A673 (cell line): Measurements from ENCODE around the gene PTGFRN. TPM values are rescaled to one million over a fixed set of nuclear protein-coding genes. Genes with fewer than 3 reads are reported as not detected.

Source experiments
- BruUV-seq: library from RNA; stranded (reverse); fragments of 400-500 nt; replicated peaks from 2 replicates; lab custom pipeline; 2021; lab: Mats Ljungman, UMichigan
- CTCF ChIA-PET: fragments of 300-600 bp; sonication (Branson Sonifier 250); formaldehyde crosslinking; loops from one replicate; lab custom pipeline; 2022; ENCODE audit warnings: antibody characterized with exemption; lab: Charles Lee
- POLR2A ChIA-PET: fragments of 300-600 bp; sonication (Branson Sonifier 250); formaldehyde crosslinking; loops from one replicate; lab custom pipeline; 2022; ENCODE audit warnings: antibody characterized with exemption; ENCODE audit not compliant: low non-redundant PET; lab: Charles Lee
- DNase-seq: peaks from one replicate; pipeline ENCODE4 v3.0.0-alpha.2; 2015; ENCODE audit warnings: low spot score
- H3K27ac ChIP-seq: fragments of 200-600 bp; sonication (generic); 2 replicates; pipeline ENCODE4 v1.5.1; 2016; ENCODE audit warnings: mixed run types, low read depth, mild to moderate bottlenecking, mixed read lengths, antibody characterized with exemption, low read length; ENCODE audit not compliant: poor library complexity, severe bottlenecking
- H3K27me3 ChIP-seq: fragments of 200-600 bp; sonication (generic); replicated peaks from 2 replicates; pipeline ENCODE4 v1.6.1; 2017; ENCODE audit warnings: mixed run types, low read depth, mild to moderate bottlenecking, mixed read lengths, antibody characterized with exemption, low read length; ENCODE audit not compliant: insufficient read depth, poor library complexity
- H3K36me3 ChIP-seq: fragments of 200-600 bp; sonication (generic); 2 replicates; pipeline ENCODE4 v1.6.1; 2016; ENCODE audit warnings: mixed run types, mild to moderate bottlenecking, mixed read lengths, antibody characterized with exemption, low read length; ENCODE audit not compliant: insufficient read depth, poor library complexity, severe bottlenecking
- H3K4me1 ChIP-seq: fragments of 200-600 bp; sonication (generic); 2 replicates; pipeline ENCODE4 v1.6.1; 2017; ENCODE audit warnings: mixed run types, mild to moderate bottlenecking, mixed read lengths, antibody characterized with exemption, low read length; ENCODE audit not compliant: insufficient read depth, poor library complexity, severe bottlenecking
- H3K4me3 ChIP-seq: fragments of 200-600 bp; sonication (generic); 2 replicates; pipeline ENCODE4 v1.5.1; 2016; ENCODE audit warnings: low read depth, mixed run types, mild to moderate bottlenecking, mixed read lengths, low read length; ENCODE audit not compliant: poor library complexity, severe bottlenecking
- H3K9me3 ChIP-seq: fragments of 200-600 bp; sonication (generic); 2 replicates; pipeline ENCODE4 v1.6.1; 2016; ENCODE audit warnings: mixed run types, low read depth, mild to moderate bottlenecking, mixed read lengths, antibody characterized with exemption, low read length; ENCODE audit not compliant: poor library complexity, severe bottlenecking
- EZH2 ChIP-seq: fragments of 200-600 bp; sonication (generic); IDR thresholded peaks from 2 replicates; pipeline ENCODE4 v1.6.1; 2017; ENCODE audit warnings: borderline replicate concordance, low read depth, mild to moderate bottlenecking, mixed read lengths, antibody characterized with exemption, low read length; ENCODE audit not compliant: poor library complexity, severe bottlenecking
- intact Hi-C: fragments of 100-400 bp; cut with micrococcal nuclease; formaldehyde crosslinking; loops from one replicate; pipeline ENCODE4 v1.10.0; 2022; ENCODE audit not compliant: unreplicated experiment
- total RNA-seq: library from RNA; stranded (reverse); gene quantifications from 2 replicates; pipeline ENCODE4 v1.2.3, GENCODE V29; 2021
- TF ChIP-seq, protein P1 (sequence below): fragments of 300-800, 200-600 bp; sonication (generic); conservative IDR thresholded peaks from 2 replicates; pipeline ENCODE4 v1.5.1; 2017; ENCODE audit warnings: low read depth, mild to moderate bottlenecking, antibody characterized with exemption, low read length, moderate library complexity, mixed read lengths

The PTGFRN gene
- total RNA-seq, 1 experiment from 2014 or later: 29.5 TPM

DNA sequence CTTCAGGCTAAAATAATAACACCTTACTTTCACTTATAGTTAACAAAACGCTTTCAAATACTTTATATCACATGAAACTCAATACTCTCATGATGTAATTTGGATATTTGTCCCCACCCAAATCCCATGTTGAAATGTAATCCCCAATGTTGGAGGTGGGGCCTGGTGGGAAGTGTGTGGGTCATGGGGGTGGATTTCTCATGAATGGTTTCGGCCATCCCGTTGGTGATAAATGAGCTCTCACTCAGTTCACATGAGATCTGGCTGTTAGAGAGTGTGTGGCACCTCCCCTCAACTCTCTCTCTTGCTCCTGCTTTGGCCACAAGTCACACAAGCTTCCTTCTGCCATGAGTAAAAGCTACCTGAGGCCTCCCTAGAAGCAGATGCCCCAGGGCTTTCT lies 22.5 kb upstream of the PTGFRN start:
- H3K9me3 ChIP-seq: no peaks in the 10 kb centered on the region
- H3K27me3 ChIP-seq: no peaks in the 10 kb centered on the region
- H3K27ac ChIP-seq: no peak overlapping the region
- TF ChIP-seq, protein P1, sequence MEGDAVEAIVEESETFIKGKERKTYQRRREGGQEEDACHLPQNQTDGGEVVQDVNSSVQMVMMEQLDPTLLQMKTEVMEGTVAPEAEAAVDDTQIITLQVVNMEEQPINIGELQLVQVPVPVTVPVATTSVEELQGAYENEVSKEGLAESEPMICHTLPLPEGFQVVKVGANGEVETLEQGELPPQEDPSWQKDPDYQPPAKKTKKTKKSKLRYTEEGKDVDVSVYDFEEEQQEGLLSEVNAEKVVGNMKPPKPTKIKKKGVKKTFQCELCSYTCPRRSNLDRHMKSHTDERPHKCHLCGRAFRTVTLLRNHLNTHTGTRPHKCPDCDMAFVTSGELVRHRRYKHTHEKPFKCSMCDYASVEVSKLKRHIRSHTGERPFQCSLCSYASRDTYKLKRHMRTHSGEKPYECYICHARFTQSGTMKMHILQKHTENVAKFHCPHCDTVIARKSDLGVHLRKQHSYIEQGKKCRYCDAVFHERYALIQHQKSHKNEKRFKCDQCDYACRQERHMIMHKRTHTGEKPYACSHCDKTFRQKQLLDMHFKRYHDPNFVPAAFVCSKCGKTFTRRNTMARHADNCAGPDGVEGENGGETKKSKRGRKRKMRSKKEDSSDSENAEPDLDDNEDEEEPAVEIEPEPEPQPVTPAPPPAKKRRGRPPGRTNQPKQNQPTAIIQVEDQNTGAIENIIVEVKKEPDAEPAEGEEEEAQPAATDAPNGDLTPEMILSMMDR: no peak
- TF ChIP-seq EZH2: no peak
- H3K4me1 ChIP-seq: peaks cover 7% of the 10 kb centered on the region
- intact Hi-C loops: no loop called here
- H3K36me3 ChIP-seq: no peaks in the 10 kb centered on the region
- no peak for DNase-seq
- ChIA-PET CTCF (no interaction called here), POLR2A (no interaction called here)
- no TSS peak for BruUV-seq
- H3K4me3 ChIP-seq: no peak overlapping the region

DNA sequence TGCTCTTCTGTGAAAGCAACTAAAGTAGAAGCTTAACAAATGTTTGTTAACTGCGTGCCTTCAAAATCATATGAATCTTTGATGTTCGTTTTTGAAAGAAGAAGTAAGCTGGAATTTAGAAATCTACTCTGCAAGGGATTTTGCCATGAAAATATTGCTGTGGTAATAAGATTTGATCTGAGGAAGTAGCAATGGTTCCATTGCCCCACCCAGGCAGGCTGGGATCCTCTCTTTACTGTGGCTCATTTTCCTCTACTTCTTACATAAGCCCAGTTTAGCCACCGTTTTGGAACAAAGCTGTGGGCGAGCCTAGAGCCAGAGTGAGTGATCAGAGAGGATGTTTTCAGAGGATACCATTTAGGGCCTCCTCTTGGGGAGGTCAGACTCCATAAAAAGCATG lies 20.3 kb upstream of the PTGFRN start:
- H3K4me1 ChIP-seq: peaks cover 5% of the 10 kb centered on the region
- no peaks in the 10 kb centered on the region for H3K36me3 ChIP-seq
- DNase-seq: no peak
- H3K4me3 ChIP-seq: no peak overlapping the region
- H3K9me3 ChIP-seq: peaks cover 3% of the 10 kb centered on the region
- POLR2A ChIA-PET: no interaction called here
- intact Hi-C loops: no loop called here
- BruUV-seq: no TSS peak
- CTCF ChIA-PET: no interaction called here
- TF ChIP-seq, protein P1: no peak
- no peak overlapping the region for H3K27ac ChIP-seq
- H3K27me3 ChIP-seq: no peaks in the 10 kb centered on the region

DNA sequence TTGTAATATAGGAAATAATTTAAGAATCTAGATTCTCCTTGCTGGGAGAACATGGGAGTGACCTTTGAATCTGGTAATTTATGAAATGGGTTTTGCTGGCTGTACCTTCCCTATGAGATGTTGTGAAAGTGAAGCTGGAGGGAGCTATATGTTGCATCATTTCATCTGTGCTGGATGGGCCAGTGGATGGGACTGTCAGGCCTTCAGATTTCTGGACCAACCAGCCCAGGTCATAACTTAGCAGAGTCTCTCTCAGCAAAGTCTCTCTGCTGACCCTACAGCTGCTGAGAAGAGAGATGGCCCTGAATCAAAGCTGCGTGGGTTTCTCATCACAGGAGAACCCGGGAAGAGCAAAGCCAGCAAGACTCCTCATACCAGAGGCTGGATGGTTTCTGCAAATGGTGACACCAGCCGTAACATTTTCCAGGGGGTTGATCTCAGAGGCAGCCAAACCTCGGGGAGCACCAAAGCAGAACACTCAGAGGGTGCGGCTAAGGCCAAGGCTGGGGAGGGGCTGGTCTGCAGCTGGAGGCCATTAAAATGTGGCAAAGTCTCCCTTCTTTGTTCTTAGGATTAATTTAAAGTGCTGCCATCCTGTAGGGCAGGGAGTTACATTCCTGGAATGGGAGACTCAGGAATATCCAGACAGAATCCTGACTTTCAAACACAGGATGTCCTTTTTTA lies 18.2 kb upstream of the PTGFRN start:
- BruUV-seq: no TSS peak

More for the DNA sequence above, 18.2 kb upstream of the PTGFRN start:
- no peaks in the 10 kb centered on the region for H3K36me3 ChIP-seq
- H3K4me1 ChIP-seq: peaks cover 5% of the 10 kb centered on the region
- ChIA-PET POLR2A (no interaction called here), CTCF (no interaction called here)
- no peak overlapping the region for H3K4me3 ChIP-seq
- H3K27me3 ChIP-seq: no peaks in the 10 kb centered on the region
- intact Hi-C loops: no loop called here
- peaks cover 13% of the 10 kb centered on the region for H3K9me3 ChIP-seq
- TF ChIP-seq, protein P1: no peak
- no peak for TF ChIP-seq EZH2
- DNase-seq: no peak
- H3K27ac ChIP-seq: no peak overlapping the region
